MM.1S (cell line): Measurements from ENCODE around the gene RUNX2.

Source experiments
- CTCF ChIP-seq: fragments of 300-600 bp; sonication (generic); IDR thresholded peaks from 2 replicates; pipeline ENCODE4 v1.5.1; 2016; ENCODE audit warnings: antibody characterized with exemption, low read length, mixed read lengths
- EZH2 ChIP-seq: fragments of 300-600 bp; sonication (generic); optimal IDR thresholded peaks from 2 replicates; pipeline ENCODE3; 2017; ENCODE audit warnings: low read depth, mild to moderate bottlenecking, antibody characterized with exemption, low read length, mixed read lengths

GRCh38 chr6:45686841-45687569, 358.9 kb downstream of the RUNX2 start:
- TF ChIP-seq CTCF (no peak), EZH2 (no peak)
